ENCODE measurements around the gene TSFM. TPM values are rescaled to one million over a fixed set of nuclear protein-coding genes. Genes with fewer than 3 reads are reported as not detected.
A peak's percentile ranks its signal among the peaks of the same experiment; 100 is the strongest.

Gene TSFM
- total RNA-seq, 1 experiment from 2014 or later = 48.7 TPM

- no peak for DNase-seq (ENCODE audit: low spot score)
- Mint-ChIP-seq H3K36me3 (peaks cover 35% of the 10 kb centered on the region), H3K4me1 (peaks cover 4% of the 10 kb centered on the region; the same call in 1 of the 2 replicates), H3K27ac (no peak overlapping the region), H3K9me3 (no peaks in the 10 kb centered on the region), H3K4me3 (peak overlapping the region; percentile 63), H3K27me3 (ENCODE audit: low read depth) (no peaks in the 10 kb centered on the region)
- ChIA-PET POLR2A (no interaction called here), CTCF (interaction anchor here (1.0 to 1.7 kb wide), 3 partner anchors 24 to 31 kb away, joined by 6 to 13 read pairs (median 8); no protein-coding TSS in a partner anchor)
- TF ChIP-seq ERG (CRISPR knock-in tag; IDR thresholded peaks at IDR 0.05) (no peak), FOXP4 (CRISPR knock-in tag; IDR thresholded peaks at IDR 0.05) (no peak), ESRRA (CRISPR knock-in tag; IDR thresholded peaks at IDR 0.05; ENCODE audit: borderline replicate concordance) (no peak)
- ATAC-seq = no peak
These were observed 1.3 kb downstream of the TSFM start for GRCh38 chr12:57783861-57784260.

- no peak for TF ChIP-seq AR (CRISPR knock-in tag; IDR thresholded peaks at IDR 0.05)
- no peak for TF ChIP-seq SP1 (CRISPR knock-in tag; conservative IDR thresholded peaks at IDR 0.05)
- TF ChIP-seq IRF1 (CRISPR knock-in tag; IDR thresholded peaks at IDR 0.05) = no peak
- no peak for TF ChIP-seq SMAD4 (CRISPR knock-in tag; IDR thresholded peaks at IDR 0.05)
- no peaks in the 10 kb centered on the region for H3K4me1 Mint-ChIP-seq
- H3K27ac Mint-ChIP-seq = no peak overlapping the region
- no peaks in the 10 kb centered on the region for H3K27me3 Mint-ChIP-seq (ENCODE audit: low read depth)
- ChIA-PET POLR2A (no interaction called here), CTCF (interaction anchor here (1.0 to 2.2 kb wide), 3 partner anchors 9 to 37 kb away, joined by 3 to 10 read pairs (median 4); no protein-coding TSS in a partner anchor)
- no peaks in the 10 kb centered on the region for H3K9me3 Mint-ChIP-seq
- H3K4me3 Mint-ChIP-seq = no peak overlapping the region
- no peak for ATAC-seq
- H3K36me3 Mint-ChIP-seq = peaks cover 57% of the 10 kb centered on the region
- DNase-seq (ENCODE audit: low spot score) = no peak
These were observed 11.3 kb downstream of the TSFM start for GRCh38 chr12:57793920-57794319.

GRCh38 chr12:57795354-57795753 lies 12.8 kb downstream of the TSFM start:
- ATAC-seq = no peak
- DNase-seq (ENCODE audit: low spot score) = no peak
- Mint-ChIP-seq H3K36me3 (peaks cover 48% of the 10 kb centered on the region), H3K27ac (no peak overlapping the region), H3K9me3 (no peaks in the 10 kb centered on the region), H3K4me1 (no peaks in the 10 kb centered on the region), H3K27me3 (ENCODE audit: low read depth) (no peaks in the 10 kb centered on the region), H3K4me3 (no peak overlapping the region)
- ChIA-PET POLR2A (no interaction called here), CTCF (interaction anchor here (2.2 kb wide), 1 partner anchor 8 kb away, joined by 10 read pairs; no protein-coding TSS in a partner anchor)
- TF ChIP-seq HMGA2 (CRISPR knock-in tag; IDR thresholded peaks at IDR 0.05) (no peak), CREB1 (CRISPR knock-in tag; IDR thresholded peaks at IDR 0.05) (no peak), ZNF532 (CRISPR knock-in tag; IDR thresholded peaks at IDR 0.05; ENCODE audit: borderline replicate concordance) (no peak), NR2C2 (CRISPR knock-in tag; IDR thresholded peaks at IDR 0.05) (no peak), ETV6 (CRISPR knock-in tag; IDR thresholded peaks at IDR 0.05) (no peak), ZNF138 (CRISPR knock-in tag; conservative IDR thresholded peaks at IDR 0.05) (no peak), ZBTB21 (CRISPR knock-in tag; IDR thresholded peaks at IDR 0.05; ENCODE audit: borderline replicate concordance) (no peak), ELF4 (CRISPR knock-in tag; IDR thresholded peaks at IDR 0.05; ENCODE audit: low read depth) (no peak), ATF1 (CRISPR knock-in tag; IDR thresholded peaks at IDR 0.05) (no peak), CBFB (CRISPR knock-in tag; IDR thresholded peaks at IDR 0.05; ENCODE audit: low read depth) (no peak), ZNF512 (CRISPR knock-in tag; IDR thresholded peaks at IDR 0.05; ENCODE audit: borderline replicate concordance) (no peak), MLX (CRISPR knock-in tag; IDR thresholded peaks at IDR 0.05) (no peak)
